ENCODE results near the gene TMEM117.

Gene TMEM117

DNA sequence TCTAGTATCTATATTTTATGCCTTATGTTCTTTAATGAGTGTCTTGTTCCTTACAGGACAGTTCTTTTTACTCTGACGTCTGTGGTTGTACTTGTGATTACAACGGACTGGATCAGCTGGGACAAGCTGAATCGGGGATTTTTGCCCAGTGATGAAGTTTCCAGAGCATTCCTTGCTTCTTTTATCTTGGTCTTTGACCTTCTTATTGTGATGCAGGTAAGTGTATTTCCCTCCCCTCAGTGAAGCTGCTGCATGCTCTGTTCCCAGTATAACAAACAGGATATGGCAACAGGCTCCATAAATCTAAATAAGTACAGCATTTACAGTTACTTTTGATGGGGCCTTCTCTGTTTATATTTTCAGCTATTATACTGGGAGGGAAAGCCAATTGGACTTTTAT, 463.6 kb downstream of the TMEM117 start:
- no peaks in the 10 kb centered on the region for H3K4me1 ChIP-seq (ENCODE audit: insufficient read depth, poor library complexity, severe bottlenecking)
- no peaks in the 10 kb centered on the region for H3K27me3 ChIP-seq (ENCODE audit: insufficient read depth, poor library complexity, severe bottlenecking)
- no peaks in the 10 kb centered on the region for H3K36me3 ChIP-seq (ENCODE audit: low read depth)
- no peak overlapping the region for H3K4me3 ChIP-seq (ENCODE audit: severe bottlenecking)
- ATAC-seq (ENCODE audit: low read depth) (no peak), DNase-seq (ENCODE audit: low spot score) (no peak)
- no peaks in the 10 kb centered on the region for H3K9me3 ChIP-seq (ENCODE audit: severe bottlenecking)
- no peak overlapping the region for H3K27ac ChIP-seq (ENCODE audit: poor library complexity, severe bottlenecking)
- TF ChIP-seq, protein P1, sequence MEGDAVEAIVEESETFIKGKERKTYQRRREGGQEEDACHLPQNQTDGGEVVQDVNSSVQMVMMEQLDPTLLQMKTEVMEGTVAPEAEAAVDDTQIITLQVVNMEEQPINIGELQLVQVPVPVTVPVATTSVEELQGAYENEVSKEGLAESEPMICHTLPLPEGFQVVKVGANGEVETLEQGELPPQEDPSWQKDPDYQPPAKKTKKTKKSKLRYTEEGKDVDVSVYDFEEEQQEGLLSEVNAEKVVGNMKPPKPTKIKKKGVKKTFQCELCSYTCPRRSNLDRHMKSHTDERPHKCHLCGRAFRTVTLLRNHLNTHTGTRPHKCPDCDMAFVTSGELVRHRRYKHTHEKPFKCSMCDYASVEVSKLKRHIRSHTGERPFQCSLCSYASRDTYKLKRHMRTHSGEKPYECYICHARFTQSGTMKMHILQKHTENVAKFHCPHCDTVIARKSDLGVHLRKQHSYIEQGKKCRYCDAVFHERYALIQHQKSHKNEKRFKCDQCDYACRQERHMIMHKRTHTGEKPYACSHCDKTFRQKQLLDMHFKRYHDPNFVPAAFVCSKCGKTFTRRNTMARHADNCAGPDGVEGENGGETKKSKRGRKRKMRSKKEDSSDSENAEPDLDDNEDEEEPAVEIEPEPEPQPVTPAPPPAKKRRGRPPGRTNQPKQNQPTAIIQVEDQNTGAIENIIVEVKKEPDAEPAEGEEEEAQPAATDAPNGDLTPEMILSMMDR (IDR thresholded peaks at IDR 0.05; ENCODE audit: poor library complexity, severe bottlenecking): no peak

DNA sequence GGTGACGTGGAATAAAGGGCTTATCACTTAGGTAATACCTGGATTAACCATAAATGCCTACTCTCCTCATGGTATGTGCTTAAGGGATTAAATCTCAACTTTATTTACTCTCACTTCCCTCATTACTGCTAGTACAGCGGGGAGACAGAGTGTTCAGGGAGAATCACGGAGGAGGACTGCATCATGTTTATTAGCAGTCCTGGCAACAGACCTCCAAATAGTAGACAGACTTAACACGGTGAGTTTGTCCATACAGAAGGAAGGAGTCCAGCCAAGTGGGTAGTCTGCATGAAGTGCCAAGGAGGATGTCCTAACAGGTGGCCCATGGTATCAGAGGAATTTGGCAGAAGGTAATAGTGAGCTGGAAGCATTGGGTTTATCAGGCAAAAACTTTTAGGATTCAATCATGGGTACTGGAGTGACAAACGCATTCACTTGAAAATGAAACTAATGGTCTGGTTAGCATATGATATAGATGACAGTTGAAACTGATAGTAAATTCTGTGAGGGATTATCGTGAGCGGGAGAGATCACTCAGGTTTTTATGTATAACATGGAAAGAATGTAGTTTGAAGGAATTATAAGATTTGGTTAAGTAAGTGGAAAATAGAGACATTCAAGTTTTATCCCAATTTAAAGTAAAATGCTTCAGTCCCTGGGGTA, 471.8 kb downstream of the TMEM117 start:
- no peak overlapping the region for H3K4me3 ChIP-seq (ENCODE audit: severe bottlenecking)

DNA sequence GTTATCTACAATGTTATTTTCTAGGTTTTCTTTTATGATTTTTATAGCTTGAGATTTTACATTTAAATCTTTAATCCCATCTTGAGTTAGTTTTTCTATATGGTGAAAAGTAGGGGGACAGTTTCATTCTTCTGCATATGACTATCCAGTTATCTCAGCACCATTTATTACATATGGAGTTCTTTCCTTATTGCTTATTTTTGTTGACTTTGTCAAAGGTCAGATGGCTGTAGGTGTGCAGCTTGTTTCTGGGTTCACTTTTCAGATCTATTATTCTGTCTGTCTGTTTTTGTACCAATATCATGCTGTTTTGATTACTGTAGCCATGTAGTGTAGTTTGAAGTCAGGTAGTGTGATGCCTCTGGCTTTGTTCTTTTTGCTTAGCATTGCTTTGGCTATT, 477.3 kb downstream of the TMEM117 start:
- ATAC-seq (ENCODE audit: low read depth) (no peak), DNase-seq (ENCODE audit: low spot score) (no peak)
- no peak overlapping the region for H3K4me3 ChIP-seq (ENCODE audit: severe bottlenecking)
- TF ChIP-seq, protein P1 (IDR thresholded peaks at IDR 0.05; ENCODE audit: poor library complexity, severe bottlenecking): no peak
- H3K4me1 ChIP-seq (ENCODE audit: insufficient read depth, poor library complexity, severe bottlenecking): no peaks in the 10 kb centered on the region
- H3K9me3 ChIP-seq (ENCODE audit: severe bottlenecking): no peaks in the 10 kb centered on the region
- no peak overlapping the region for H3K27ac ChIP-seq (ENCODE audit: poor library complexity, severe bottlenecking)
- H3K27me3 ChIP-seq (ENCODE audit: insufficient read depth, poor library complexity, severe bottlenecking): no peaks in the 10 kb centered on the region
- H3K36me3 ChIP-seq (ENCODE audit: low read depth): no peaks in the 10 kb centered on the region

More for the DNA sequence above, 471.8 kb downstream of the TMEM117 start:
- DNase-seq (ENCODE audit: low spot score) (no peak), ATAC-seq (ENCODE audit: low read depth) (no peak)
- H3K27ac ChIP-seq (ENCODE audit: poor library complexity, severe bottlenecking): no peak overlapping the region
- TF ChIP-seq, protein P1 (IDR thresholded peaks at IDR 0.05; ENCODE audit: poor library complexity, severe bottlenecking): no peak
- H3K4me1 ChIP-seq (ENCODE audit: insufficient read depth, poor library complexity, severe bottlenecking): no peaks in the 10 kb centered on the region
- no peaks in the 10 kb centered on the region for H3K27me3 ChIP-seq (ENCODE audit: insufficient read depth, poor library complexity, severe bottlenecking)
- no peaks in the 10 kb centered on the region for H3K36me3 ChIP-seq (ENCODE audit: low read depth)
- no peaks in the 10 kb centered on the region for H3K9me3 ChIP-seq (ENCODE audit: severe bottlenecking)

DNA sequence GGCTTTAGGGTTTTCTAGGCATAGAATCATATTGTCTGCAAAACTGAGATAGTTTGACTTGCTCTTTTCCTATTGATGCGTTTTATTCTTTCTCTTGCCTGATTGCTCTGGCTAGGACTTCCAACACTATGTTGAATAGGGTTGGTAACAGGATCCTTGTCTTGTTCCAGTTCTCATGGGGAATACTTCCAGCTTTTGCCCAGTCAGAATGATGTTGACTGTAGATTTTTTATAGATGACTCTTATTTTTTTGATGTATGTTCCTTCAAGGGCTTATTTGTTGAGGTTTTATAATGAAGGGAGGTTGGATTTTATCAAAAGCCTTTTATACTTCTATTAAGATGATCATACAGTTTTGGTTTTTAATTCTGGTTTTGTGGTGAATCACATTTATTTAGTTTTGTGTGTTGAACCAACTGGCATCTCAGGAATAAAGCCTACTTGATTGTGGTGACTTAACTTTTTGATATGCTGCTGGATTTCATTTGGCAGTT, 478.2 kb downstream of the TMEM117 start:
- DNase-seq (ENCODE audit: low spot score): no peak
- no peaks in the 10 kb centered on the region for H3K9me3 ChIP-seq (ENCODE audit: severe bottlenecking)
- no peak overlapping the region for H3K27ac ChIP-seq (ENCODE audit: poor library complexity, severe bottlenecking)
- ATAC-seq (ENCODE audit: low read depth): no peak
- H3K4me1 ChIP-seq (ENCODE audit: insufficient read depth, poor library complexity, severe bottlenecking): no peaks in the 10 kb centered on the region
- no peaks in the 10 kb centered on the region for H3K27me3 ChIP-seq (ENCODE audit: insufficient read depth, poor library complexity, severe bottlenecking)
- no peaks in the 10 kb centered on the region for H3K36me3 ChIP-seq (ENCODE audit: low read depth)
- TF ChIP-seq, protein P1 (IDR thresholded peaks at IDR 0.05; ENCODE audit: poor library complexity, severe bottlenecking): no peak
- H3K4me3 ChIP-seq (ENCODE audit: severe bottlenecking): no peak overlapping the region

DNA sequence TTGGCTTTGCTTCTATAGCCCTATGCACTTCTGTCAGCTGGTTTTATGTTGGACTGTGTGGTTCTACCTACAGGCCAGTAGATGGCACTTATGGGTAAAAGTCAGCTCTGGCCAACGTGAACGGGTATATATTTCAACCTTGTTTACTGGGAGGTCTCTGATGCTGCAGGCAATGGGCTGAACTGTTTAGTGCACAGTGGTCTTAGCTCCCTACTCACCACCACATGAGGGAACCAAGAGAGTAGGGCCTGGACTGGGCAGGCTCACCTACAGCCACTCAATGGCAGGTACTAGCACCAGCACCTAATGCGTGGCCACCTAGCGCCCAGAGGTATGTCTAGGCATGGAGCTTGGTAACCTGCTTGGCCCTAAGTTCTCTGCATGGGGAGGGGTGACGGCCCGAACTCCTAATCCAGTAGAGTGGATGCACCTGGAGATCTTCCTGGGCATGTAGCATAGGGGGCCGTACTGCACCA, 481.8 kb downstream of the TMEM117 start:
- Histone ChIP-seq H3K9me3 (ENCODE audit: severe bottlenecking) (no peaks in the 10 kb centered on the region), H3K4me1 (ENCODE audit: insufficient read depth, poor library complexity, severe bottlenecking) (no peaks in the 10 kb centered on the region), H3K36me3 (ENCODE audit: low read depth) (no peaks in the 10 kb centered on the region), H3K27ac (ENCODE audit: poor library complexity, severe bottlenecking) (no peak overlapping the region), H3K27me3 (ENCODE audit: insufficient read depth, poor library complexity, severe bottlenecking) (no peaks in the 10 kb centered on the region), H3K4me3 (ENCODE audit: severe bottlenecking) (no peak overlapping the region)
- TF ChIP-seq, protein P1 (IDR thresholded peaks at IDR 0.05; ENCODE audit: poor library complexity, severe bottlenecking): peak; percentile 42
- DNase-seq (ENCODE audit: low spot score) (no peak), ATAC-seq (ENCODE audit: low read depth) (peak; percentile 69)
